Activated T-helper 2 cell treated with anti-CD3 and anti-CD28 coated beads, Interferon-gamma antibody, Interleukin-2, Interleukin-4, amounts not matched to agents 10 μg/mL and 5 μg/mL and 100 μg/mL, durations not matched to agents 14 hours and 24 hours and 36 hours (primary cell): ENCODE data around the gene ANXA7. TPM values are rescaled to one million over a fixed set of nuclear protein-coding genes. Genes with fewer than 3 reads are reported as not detected.

Experiments
- DNase-seq: peaks from one replicate; pipeline ENCODE4 v3.0.0; 2021; ENCODE audit warnings: low spot score
- H3K27ac Mint-ChIP-seq: one replicate; pipeline ENCODE4 v1.8.0; 2021; ENCODE audit warnings: mixed read lengths
- H3K27me3 Mint-ChIP-seq: one replicate; pipeline ENCODE4 v1.8.0; 2021; ENCODE audit warnings: low read depth, mixed read lengths
- H3K36me3 Mint-ChIP-seq: one replicate; pipeline ENCODE4 v1.8.0; 2021; ENCODE audit warnings: low read depth, mixed read lengths
- H3K4me1 Mint-ChIP-seq: one replicate; pipeline ENCODE4 v1.8.0; 2021; ENCODE audit warnings: low read depth, mixed read lengths
- H3K4me3 Mint-ChIP-seq: one replicate; pipeline ENCODE4 v1.8.0; 2021; ENCODE audit warnings: low read depth, mild to moderate bottlenecking, moderate library complexity, mixed read lengths
- H3K9me3 Mint-ChIP-seq: one replicate; pipeline ENCODE4 v1.8.0; 2021; ENCODE audit warnings: mixed read lengths
- intact Hi-C: fragments of 100-400 bp; cut with micrococcal nuclease; formaldehyde crosslinking; loops from one replicate; pipeline ENCODE4 v1.15.1; 2023
- total RNA-seq: library from RNA; stranded (reverse); gene quantifications from 2 replicates; pipeline ENCODE4 v1.2.3, GENCODE V29; 2022

Gene ANXA7
- 173 and 174 TPM in 2 replicates for total RNA-seq

DNA sequence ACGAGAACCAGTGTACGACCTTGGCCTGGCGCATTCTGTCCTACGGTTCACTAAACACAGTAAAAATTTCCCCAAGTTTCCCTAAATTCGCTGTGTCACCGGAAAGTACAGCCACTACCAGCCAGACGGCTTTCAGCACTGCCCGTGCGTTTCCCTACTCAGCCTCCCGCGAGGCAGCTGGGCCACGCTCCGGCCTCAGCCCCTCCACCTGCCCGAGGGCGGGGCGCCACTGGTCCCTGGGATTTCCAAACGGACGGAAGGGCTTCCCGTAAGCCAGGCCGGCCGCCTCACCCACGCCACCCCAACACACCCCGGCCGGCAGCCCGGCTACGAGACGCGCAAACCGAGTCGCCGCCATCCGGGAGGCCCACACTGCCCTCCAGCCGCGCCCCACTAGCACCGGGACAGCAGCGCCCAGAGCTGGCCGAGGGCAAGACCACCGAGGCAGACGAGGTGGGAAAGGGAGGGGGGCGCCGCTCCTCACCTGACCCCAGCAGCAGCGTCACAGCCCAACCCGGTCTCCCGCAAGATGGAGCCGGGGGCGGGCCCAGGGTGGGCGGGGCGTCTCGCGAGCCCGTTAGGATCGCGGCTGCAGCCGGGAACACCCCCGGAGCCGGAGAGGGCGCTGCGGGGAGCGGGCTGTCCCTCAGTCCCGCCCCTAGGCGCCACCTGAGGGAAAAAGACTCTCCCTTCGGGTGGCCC, at the start of gene ANXA7:
TSS of gene ANXA7 (minus strand) at position 531 of the 702 bp plus-strand sequence. CDS start 13,202 bp downstream, outside the sequence.
- Mint-ChIP-seq H3K36me3 (peaks cover 29% of the 10 kb centered on the region), H3K9me3 (no peaks in the 10 kb centered on the region), H3K4me3 (peak within 1 kb of the TSS; percentile 98), H3K4me1 (peaks cover 43% of the 10 kb centered on the region), H3K27me3 (no peaks in the 10 kb centered on the region), H3K27ac (peak within 1 kb of the TSS; percentile 94)
- intact Hi-C loops = loop anchor here (1.0 to 5.0 kb wide), 5 partner anchors 55 to 214 kb away; partner anchors contain the start of gene CFAP70
- DNase-seq = peak; percentile 87

DNA sequence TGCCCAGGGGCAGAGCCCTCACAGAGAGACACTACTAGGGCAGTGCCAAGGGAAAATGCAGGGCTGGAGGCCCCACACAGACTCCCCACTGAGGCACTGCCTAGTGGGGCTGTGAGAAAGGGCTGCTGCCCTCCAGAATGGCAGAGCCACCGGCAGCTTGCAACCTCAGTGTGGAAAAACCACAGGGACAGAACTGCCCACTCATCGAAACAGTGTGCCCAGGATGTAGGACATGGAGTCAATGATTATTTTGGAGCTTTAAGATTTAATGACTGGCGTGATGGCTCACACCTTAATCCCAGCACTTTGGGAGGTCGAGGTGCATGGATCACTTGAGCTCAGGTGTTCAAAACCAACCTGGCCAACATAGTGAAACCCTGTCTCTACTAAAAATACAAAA, 47.0 kb upstream of the ANXA7 start:
- peaks cover 44% of the 10 kb centered on the region for H3K36me3 Mint-ChIP-seq
- no peak overlapping the region for H3K27ac Mint-ChIP-seq
- peaks cover 6% of the 10 kb centered on the region for H3K4me1 Mint-ChIP-seq
- no peak for DNase-seq
- H3K9me3 Mint-ChIP-seq = no peaks in the 10 kb centered on the region
- H3K4me3 Mint-ChIP-seq = no peak overlapping the region
- intact Hi-C loops = no loop called here
- no peaks in the 10 kb centered on the region for H3K27me3 Mint-ChIP-seq

DNA sequence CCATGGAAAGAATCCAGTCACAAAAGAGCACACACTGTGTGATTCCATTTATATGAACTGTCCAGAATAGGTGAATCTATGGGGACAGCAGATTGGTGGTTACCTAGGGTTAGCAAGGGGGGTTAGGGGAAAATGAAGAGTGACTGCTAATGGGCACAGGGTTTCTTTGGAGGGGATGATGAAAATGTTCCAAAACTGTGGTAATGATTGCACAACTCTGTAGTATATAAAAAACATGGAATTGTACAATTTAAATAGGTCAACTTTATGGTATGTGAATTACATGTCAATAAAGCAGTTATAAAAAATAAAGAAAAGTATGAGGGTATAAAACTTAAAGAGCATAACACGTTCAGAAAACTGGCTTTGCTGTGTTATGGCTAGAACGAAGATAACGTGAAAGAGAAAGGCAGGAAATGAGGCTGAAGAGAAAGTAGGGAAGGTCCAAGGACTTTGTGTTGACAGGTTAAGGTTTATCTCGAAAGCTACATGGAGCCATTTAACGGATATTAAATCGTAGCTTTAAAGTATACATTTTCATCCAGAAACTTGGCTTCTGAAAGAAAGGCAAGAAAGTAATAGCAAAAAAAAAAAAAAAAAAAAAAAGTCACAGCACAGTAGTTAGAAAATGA, 45.9 kb upstream of the ANXA7 start:
- intact Hi-C loops = no loop called here
- DNase-seq = no peak
- Mint-ChIP-seq H3K9me3 (no peaks in the 10 kb centered on the region), H3K4me1 (peaks cover 6% of the 10 kb centered on the region), H3K27me3 (no peaks in the 10 kb centered on the region), H3K4me3 (no peak overlapping the region), H3K36me3 (peaks cover 38% of the 10 kb centered on the region), H3K27ac (no peak overlapping the region)

DNA sequence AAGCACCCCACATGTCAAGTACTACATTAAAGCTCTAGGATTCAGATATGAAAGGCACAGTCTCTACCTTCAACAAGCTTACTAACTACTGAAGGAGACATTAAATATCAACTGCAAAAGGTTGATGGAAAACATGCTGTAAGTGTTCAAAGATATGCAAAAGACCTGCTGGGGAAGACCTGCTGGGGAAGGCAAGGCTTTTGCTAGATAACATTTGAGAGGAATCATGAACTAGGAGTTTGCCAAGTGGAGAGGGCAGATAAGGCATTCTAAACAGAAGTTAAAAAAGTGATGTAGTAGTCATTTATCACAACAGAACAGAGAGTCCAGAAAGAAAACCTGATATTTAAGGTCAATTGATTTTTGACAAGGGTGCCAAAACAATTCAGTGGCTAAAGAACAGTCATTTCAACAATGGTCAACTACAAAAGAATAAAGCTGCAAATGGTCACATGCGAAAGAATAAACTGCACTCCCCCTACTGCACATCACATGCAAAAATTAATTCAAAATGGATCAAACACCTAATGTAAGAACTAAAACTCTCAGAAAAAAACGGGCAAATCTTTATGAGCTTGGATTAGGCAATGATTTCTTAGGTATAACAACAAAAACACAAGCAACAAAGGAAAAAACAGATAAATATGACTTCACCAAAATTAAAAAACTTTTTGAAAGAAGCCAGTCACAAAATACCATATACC, 42.5 kb upstream of the ANXA7 start:
- peaks cover 5% of the 10 kb centered on the region for H3K4me1 Mint-ChIP-seq
- intact Hi-C loops = no loop called here
- no peaks in the 10 kb centered on the region for H3K27me3 Mint-ChIP-seq
- no peak for DNase-seq
- H3K27ac Mint-ChIP-seq = no peak overlapping the region
- no peaks in the 10 kb centered on the region for H3K9me3 Mint-ChIP-seq
- H3K4me3 Mint-ChIP-seq = no peak overlapping the region
- H3K36me3 Mint-ChIP-seq = peaks cover 41% of the 10 kb centered on the region

DNA sequence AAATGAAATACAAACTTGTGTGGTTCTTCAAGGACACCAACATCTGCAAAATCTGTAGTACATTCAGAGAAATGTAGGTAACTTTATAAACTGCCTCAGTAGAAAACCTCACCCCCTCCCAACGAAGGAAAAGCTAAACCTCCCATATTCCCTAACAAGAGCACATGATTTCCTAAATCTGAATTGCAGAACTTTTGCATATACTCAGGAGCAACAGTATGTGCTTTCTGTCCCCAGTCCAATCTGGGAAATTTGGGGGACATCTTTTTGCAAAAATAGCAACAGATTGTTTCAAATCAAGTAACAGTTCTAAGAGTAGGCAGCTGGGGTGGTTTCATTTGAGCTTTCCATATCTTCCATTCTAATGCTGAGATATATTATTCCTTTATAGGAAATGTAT, 35.3 kb upstream of the ANXA7 start:
- Mint-ChIP-seq H3K27ac (no peak overlapping the region), H3K36me3 (peaks cover 40% of the 10 kb centered on the region), H3K4me3 (no peak overlapping the region), H3K9me3 (no peaks in the 10 kb centered on the region), H3K27me3 (no peaks in the 10 kb centered on the region), H3K4me1 (peaks cover 1% of the 10 kb centered on the region)
- no peak for DNase-seq
- intact Hi-C loops = no loop called here

DNA sequence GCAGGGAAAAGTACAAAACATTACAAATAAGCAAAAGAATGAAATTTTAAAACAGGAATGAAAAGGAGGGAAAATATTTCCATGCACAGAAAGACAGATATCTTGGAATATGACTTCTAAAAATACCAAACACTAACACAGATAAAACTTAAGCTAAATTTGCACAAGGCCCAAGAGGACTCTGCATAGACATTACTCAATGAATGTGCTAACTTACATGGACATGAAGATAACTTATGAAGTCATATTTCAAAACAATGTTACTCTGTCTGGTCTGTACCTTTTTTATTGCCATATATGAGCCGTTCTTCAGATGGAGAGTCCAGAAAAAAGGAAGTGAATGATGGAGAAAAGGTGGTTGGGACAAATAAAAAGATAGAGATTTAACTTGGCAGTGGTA, 34.5 kb upstream of the ANXA7 start:
- peaks cover 1% of the 10 kb centered on the region for H3K4me1 Mint-ChIP-seq
- no peak for DNase-seq
- intact Hi-C loops = no loop called here
- H3K4me3 Mint-ChIP-seq = no peak overlapping the region
- H3K36me3 Mint-ChIP-seq = peaks cover 39% of the 10 kb centered on the region
- H3K9me3 Mint-ChIP-seq = no peaks in the 10 kb centered on the region
- H3K27me3 Mint-ChIP-seq = no peaks in the 10 kb centered on the region
- H3K27ac Mint-ChIP-seq = no peak overlapping the region

DNA sequence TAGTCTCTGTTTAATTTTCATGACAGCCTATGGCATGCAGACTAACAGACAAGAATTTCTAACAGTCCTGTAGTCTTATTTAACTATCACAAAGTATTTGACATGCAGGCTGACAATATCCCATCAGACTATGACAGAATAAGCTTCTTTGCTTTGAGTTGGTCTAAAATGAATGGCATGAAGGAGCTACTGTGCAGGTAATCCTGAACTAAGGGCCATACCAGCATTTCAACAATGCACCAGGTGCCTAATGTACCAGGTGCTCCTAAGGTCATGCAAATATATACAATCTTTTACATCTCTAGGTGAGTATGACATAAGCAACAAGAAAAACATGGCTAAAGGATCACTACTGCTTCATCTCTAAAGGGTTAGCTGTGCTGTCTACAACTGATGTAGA, 33.1 kb upstream of the ANXA7 start:
- H3K4me3 Mint-ChIP-seq = no peak overlapping the region
- H3K4me1 Mint-ChIP-seq = peaks cover 3% of the 10 kb centered on the region
- no peak for DNase-seq
- no peaks in the 10 kb centered on the region for H3K27me3 Mint-ChIP-seq
- intact Hi-C loops = no loop called here
- H3K36me3 Mint-ChIP-seq = peaks cover 37% of the 10 kb centered on the region
- no peak overlapping the region for H3K27ac Mint-ChIP-seq
- H3K9me3 Mint-ChIP-seq = no peaks in the 10 kb centered on the region

DNA sequence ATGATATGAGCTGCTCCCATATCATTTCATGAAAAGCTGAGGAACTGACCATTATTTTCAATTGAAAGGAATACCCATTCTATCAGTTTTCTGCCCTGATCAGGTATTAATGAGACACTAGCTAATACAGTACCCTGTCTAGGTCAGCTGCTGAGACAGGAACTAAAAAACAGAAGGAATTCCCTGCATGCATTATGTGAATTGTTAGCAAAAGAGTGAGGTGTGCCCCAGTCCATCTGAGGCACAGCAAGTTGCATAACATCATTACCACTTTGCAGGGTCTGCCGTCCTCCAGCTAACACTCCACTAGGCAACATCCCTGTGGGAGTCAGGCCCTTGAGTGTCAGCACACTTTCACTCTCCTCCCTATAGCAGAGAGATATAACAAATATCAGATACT, 30.6 kb upstream of the ANXA7 start:
- intact Hi-C loops = no loop called here
- H3K9me3 Mint-ChIP-seq = no peaks in the 10 kb centered on the region
- peaks cover 8% of the 10 kb centered on the region for H3K4me1 Mint-ChIP-seq
- no peak overlapping the region for H3K27ac Mint-ChIP-seq
- DNase-seq = no peak
- peaks cover 40% of the 10 kb centered on the region for H3K36me3 Mint-ChIP-seq
- H3K4me3 Mint-ChIP-seq = no peak overlapping the region
- no peaks in the 10 kb centered on the region for H3K27me3 Mint-ChIP-seq

DNA sequence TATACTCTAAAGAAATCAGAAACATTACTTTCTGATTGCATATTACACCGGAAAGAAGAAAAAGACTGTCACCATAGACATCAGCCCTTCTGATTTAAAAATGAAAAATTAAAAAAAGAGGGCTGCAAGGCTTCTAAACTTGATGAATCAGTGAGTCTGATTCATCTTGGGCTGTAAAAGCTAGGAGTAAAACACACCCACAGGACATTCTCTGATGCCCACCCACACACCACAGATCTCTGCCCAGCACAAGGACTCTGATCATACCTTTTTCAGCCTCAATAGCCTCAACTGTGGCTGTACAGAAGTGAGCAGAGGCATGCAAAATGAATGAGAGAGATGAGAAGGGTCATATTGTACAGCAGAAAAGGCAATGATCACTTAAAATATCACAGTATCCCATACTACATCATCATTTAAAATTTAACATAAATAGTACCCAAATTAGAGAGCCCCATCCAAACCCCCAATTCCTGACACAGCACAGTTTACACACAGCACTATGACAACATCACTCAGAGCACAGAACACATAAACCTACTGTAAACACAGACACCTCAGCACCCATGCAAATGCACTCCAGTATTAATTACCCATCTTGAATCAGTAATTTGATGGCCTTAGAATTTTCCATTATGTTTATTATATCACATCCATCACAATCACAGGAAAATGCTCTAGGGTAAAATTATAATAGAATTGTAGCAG, 25.9 kb upstream of the ANXA7 start:
- Mint-ChIP-seq H3K4me3 (no peak overlapping the region), H3K27me3 (no peaks in the 10 kb centered on the region), H3K4me1 (peaks cover 15% of the 10 kb centered on the region), H3K27ac (peak overlapping the region; percentile 24), H3K9me3 (no peaks in the 10 kb centered on the region), H3K36me3 (peaks cover 33% of the 10 kb centered on the region)
- intact Hi-C loops = no loop called here
- DNase-seq = no peak

DNA sequence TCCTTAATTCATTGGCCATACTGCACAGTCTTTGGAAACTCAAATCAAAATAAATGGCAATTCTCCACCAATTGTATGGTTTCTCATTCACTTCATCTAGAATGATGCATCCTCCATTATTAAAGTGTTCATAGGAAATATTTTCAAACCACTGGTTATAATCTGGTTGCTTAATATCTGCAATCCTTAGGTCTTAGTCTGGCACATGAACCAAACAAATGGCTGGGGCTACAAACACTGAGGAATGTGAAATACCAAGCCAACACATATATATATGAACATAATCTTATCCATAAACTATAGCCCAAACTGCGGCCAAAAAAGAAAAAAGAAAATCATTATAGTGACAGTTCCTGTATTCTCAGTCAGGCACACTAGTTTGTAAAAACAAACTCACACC, 25.2 kb upstream of the ANXA7 start:
- Mint-ChIP-seq H3K4me1 (peaks cover 15% of the 10 kb centered on the region), H3K9me3 (no peaks in the 10 kb centered on the region), H3K4me3 (no peak overlapping the region), H3K36me3 (peaks cover 31% of the 10 kb centered on the region), H3K27ac (peak overlapping the region; percentile 21), H3K27me3 (no peaks in the 10 kb centered on the region)
- intact Hi-C loops = no loop called here
- DNase-seq = no peak

DNA sequence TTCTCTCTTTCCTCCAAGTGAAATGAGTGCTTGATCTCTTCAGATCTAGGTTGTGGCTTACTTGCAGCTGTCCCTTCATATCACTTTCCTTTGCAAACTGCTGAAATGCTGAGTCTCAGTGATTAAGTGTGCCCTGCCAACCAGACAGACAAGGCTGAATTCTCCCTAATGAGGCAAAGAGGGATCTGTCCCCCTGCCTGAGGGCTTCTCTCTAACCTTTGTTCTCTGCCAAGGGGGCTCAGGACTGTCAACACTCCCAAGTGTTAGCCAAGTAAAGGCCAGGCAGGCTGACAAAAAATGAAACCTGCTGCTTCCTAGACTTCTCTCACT, 19.6 kb upstream of the ANXA7 start, which contains the start of gene MSS51:
TSS of gene MSS51 (minus strand) at position 24 of the 330 bp plus-strand sequence. CDS start 5,277 bp downstream, outside the sequence.
- Mint-ChIP-seq H3K27me3 (no peaks in the 10 kb centered on the region), H3K4me3 (no peak within 1 kb of the TSS), H3K9me3 (no peaks in the 10 kb centered on the region), H3K27ac (peak within 1 kb of the TSS; percentile 48), H3K36me3 (peaks cover 36% of the 10 kb centered on the region), H3K4me1 (peaks cover 18% of the 10 kb centered on the region)
- DNase-seq = no peak
- intact Hi-C loops = no loop called here

DNA sequence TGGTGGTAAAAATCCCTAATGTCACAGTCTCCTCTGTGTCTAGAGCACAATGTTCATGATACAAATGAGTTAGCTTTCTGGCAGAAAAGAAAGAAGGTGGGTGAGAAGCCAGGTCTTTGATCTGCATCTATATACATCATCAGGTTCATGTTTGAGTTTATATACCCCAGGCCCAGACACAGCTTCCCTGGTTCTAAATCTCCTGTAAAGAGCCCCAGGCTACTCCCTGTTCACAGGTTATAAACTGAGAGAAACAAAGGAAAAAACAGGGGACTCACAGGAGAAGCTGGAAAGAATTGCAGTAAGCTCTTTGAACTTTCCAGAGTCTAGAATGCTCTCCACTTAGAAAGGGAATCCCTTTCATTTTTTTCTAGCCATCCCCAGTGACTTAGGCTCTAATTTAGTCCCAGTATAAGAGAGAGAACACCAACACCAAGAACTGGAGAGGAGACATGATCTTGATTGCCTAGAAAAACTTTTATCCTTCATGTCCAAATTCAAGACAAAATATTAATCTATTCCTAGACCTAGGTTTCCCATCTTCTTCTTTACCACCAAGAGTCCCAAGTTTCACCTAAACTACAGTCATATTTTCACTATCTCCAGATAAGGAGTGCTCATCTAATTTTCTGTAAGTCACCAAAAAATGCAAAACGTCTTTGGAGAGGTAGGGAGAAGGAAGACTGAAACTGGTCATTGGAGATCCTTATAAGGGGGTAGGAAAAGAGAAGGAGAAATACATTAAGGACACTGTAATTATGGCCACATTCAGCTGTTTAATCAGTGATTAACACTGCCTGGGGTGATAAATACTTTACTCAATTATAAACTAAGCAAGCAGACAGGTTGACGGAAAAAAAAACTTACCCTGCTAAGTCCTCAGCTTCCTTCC, 19.0 kb upstream of the ANXA7 start:
- Mint-ChIP-seq H3K27ac (no peak overlapping the region), H3K27me3 (no peaks in the 10 kb centered on the region), H3K4me1 (peaks cover 18% of the 10 kb centered on the region), H3K4me3 (no peak overlapping the region), H3K36me3 (peaks cover 34% of the 10 kb centered on the region), H3K9me3 (no peaks in the 10 kb centered on the region)
- DNase-seq = no peak
- intact Hi-C loops = no loop called here
